GM10266 (cell line): ENCODE results near the gene KIF2C.

Experiments
- DNase-seq: peaks from one replicate; pipeline ENCODE4 v3.0.0; 2012; ENCODE audit errors: extremely low spot score
- TF ChIP-seq, protein P1 (sequence below): IDR thresholded peaks from 2 replicates; pipeline ENCODE4 v1.5.1; 2012; ENCODE audit warnings: mild to moderate bottlenecking, low read depth; ENCODE audit not compliant: control insufficient read depth, insufficient read depth; ENCODE audit errors: missing control alignments

Gene KIF2C

GRCh38 chr1:44775078-44775929 is 35.7 kb downstream of the KIF2C start, which contains the start of gene RPS8:
Gene RPS8 (plus strand): TSS chr1:44775540. CDS start chr1:44775597, 57 bp downstream.
- peak; percentile 90 for DNase-seq
- TF ChIP-seq, protein P1, sequence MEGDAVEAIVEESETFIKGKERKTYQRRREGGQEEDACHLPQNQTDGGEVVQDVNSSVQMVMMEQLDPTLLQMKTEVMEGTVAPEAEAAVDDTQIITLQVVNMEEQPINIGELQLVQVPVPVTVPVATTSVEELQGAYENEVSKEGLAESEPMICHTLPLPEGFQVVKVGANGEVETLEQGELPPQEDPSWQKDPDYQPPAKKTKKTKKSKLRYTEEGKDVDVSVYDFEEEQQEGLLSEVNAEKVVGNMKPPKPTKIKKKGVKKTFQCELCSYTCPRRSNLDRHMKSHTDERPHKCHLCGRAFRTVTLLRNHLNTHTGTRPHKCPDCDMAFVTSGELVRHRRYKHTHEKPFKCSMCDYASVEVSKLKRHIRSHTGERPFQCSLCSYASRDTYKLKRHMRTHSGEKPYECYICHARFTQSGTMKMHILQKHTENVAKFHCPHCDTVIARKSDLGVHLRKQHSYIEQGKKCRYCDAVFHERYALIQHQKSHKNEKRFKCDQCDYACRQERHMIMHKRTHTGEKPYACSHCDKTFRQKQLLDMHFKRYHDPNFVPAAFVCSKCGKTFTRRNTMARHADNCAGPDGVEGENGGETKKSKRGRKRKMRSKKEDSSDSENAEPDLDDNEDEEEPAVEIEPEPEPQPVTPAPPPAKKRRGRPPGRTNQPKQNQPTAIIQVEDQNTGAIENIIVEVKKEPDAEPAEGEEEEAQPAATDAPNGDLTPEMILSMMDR = no peak

DNA sequence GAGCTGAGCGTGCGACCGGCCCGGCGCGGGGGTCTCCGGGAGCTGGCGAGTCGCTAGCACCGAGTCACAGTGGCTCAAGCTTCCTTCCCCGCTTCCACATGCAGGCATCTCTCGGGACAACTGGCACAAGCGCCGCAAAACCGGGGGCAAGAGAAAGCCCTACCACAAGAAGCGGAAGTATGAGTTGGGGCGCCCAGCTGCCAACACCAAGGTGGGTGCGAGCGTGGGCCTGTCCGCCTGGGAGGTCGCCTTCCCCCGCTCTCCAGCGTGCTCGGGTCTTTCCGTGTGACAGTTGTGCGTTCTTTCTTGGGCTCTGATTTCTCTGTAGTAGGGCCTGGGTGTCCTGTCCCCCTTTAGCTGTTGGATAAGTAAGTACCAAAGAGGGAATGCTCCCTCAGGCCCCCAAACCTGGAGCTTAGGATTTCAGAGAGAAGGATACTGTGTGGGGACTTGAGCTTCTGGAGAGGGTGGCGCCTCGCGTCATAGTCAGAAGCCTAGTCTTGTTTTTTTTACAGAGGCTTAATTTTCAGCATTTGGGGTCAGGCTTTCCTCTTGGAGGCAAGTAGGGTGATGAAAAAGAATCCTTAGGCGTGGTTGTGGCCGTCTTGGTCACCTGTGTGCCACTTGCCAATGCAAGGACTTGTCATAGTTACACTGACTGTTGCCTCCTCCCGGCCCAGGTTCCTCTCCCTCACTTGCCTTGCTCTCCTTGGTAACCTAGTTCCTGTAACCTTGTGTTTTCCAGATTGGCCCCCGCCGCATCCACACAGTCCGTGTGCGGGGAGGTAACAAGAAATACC is 36.5 kb downstream of the KIF2C start:
- TF ChIP-seq, protein P1 = no peak
- DNase-seq = no peak

GRCh38 chr1:44776730-44777068 is 37.1 kb downstream of the KIF2C start:
- TF ChIP-seq, protein P1 = no peak
- DNase-seq = no peak

GRCh38 chr1:44777547-44777946 is 37.9 kb downstream of the KIF2C start:
- no peak for DNase-seq
- TF ChIP-seq, protein P1 = no peak

DNA sequence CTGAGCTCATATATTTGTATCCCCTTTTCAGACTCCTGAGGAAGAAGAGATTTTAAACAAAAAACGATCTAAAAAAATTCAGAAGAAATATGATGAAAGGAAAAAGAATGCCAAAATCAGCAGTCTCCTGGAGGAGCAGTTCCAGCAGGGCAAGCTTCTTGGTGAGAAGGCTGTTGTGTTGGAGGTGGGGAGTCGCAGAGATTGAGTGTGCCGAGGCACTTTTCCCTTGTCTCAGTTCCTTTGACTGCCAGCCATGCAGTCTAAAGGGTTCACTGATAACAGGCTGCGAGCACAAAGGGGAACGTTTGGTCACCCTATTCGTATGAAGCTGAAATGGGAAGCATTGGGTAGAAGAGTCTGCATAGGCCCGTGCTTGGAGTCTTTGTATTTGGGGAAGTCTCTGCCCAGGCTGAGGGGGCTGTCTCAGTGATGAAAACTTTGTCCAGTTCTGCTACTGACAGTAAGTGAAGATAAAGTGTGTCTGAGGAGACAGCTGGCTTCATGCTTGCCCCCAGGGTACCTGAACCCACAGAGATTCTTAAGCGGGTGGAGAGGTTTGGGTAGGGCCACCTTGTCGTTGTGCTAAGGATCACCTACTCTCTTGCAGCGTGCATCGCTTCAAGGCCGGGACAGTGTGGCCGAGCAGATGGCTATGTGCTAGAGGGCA is 38.5 kb downstream of the KIF2C start:
- DNase-seq = no peak
- TF ChIP-seq, protein P1 = no peak

DNA sequence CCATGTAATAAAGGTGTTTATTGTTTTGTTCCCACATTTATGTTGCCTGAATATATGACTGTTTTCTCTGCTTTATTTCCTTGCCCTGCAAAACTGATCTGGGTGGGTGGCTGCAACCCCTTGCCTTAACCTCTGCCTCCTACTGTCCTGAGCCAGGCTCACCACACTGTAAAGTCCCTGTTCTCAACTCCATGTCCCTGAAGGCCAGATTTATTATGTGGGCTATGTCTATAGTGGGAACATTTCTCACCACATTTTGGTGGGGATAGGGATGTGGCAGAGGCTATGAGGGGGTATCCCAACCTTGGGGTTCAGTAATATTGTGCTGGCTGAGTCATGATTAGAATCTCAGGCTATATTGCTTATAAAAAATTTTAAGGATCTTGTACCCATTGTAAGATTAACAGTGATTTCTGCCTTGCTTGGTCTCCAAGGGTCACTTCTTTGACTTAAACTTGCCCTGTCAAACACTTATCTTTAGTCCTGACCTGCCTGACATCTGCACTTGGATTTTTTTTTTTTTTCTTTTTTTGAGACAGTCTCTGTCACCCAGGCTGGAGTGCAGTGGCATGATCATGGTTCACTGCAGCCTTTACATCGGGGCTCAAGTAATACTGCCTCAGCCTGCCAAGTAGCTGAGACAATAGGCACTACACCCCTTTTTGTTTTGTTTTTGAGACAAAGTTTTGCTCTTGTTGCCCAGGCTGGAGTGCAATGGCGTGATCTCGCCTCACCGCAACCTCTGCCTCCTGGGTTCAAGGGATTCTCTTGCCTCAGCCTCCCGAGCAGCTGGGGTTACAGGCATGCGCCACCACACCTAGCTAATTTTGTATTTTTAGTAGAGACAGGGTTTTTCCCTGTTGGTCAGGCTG is 39.3 kb downstream of the KIF2C start:
- DNase-seq = no peak
- TF ChIP-seq, protein P1 = no peak
